Hepatocyte (in vitro differentiated cells): ENCODE results near the gene EPHB2.

Source experiments
- EZH2 ChIP-seq: fragments of 200-600 bp; sonication (generic); IDR thresholded peaks from 2 replicates; pipeline ENCODE4 v1.6.1; 2016; ENCODE audit warnings: antibody characterized with exemption, mild to moderate bottlenecking, borderline replicate concordance
- EZH2phosphoT487 ChIP-seq: fragments of 200-600 bp; sonication (generic); IDR thresholded peaks from one replicate; pipeline ENCODE4 v1.6.1; 2018; ENCODE audit warnings: antibody characterized with exemption, mild to moderate bottlenecking, low read depth, moderate library complexity; ENCODE audit not compliant: unreplicated experiment, severe bottlenecking
- TF ChIP-seq, protein P1 (sequence below): fragments of 200-600 bp; sonication (generic); IDR thresholded peaks from 2 replicates; pipeline ENCODE4 v1.5.1; 2016; ENCODE audit warnings: antibody characterized with exemption, mild to moderate bottlenecking; ENCODE audit not compliant: poor library complexity

DNA sequence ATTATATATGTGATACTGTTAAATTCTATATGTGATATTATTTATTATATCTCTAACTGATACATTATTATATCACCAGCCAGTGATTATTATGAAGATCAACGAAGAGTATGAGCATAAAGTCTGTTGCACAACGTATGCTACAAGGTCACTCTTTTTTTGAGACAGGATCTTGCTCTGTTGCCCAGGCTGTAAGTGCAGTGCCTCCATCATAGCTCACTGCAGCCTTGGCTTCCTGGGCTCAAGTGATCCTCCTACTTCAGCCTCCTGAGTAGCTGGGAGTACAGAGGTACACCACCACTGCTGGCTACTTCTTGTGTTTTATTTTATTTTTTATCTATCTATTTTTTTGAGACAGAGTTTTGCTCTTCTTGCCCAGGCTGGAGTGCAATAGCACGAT is 14.0 kb upstream of the EPHB2 start:
- TF ChIP-seq, protein P1, sequence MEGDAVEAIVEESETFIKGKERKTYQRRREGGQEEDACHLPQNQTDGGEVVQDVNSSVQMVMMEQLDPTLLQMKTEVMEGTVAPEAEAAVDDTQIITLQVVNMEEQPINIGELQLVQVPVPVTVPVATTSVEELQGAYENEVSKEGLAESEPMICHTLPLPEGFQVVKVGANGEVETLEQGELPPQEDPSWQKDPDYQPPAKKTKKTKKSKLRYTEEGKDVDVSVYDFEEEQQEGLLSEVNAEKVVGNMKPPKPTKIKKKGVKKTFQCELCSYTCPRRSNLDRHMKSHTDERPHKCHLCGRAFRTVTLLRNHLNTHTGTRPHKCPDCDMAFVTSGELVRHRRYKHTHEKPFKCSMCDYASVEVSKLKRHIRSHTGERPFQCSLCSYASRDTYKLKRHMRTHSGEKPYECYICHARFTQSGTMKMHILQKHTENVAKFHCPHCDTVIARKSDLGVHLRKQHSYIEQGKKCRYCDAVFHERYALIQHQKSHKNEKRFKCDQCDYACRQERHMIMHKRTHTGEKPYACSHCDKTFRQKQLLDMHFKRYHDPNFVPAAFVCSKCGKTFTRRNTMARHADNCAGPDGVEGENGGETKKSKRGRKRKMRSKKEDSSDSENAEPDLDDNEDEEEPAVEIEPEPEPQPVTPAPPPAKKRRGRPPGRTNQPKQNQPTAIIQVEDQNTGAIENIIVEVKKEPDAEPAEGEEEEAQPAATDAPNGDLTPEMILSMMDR = no peak
- TF ChIP-seq EZH2 (no peak), EZH2phosphoT487 (no peak)
